Measurements from ENCODE around the gene CENPT.

DNA sequence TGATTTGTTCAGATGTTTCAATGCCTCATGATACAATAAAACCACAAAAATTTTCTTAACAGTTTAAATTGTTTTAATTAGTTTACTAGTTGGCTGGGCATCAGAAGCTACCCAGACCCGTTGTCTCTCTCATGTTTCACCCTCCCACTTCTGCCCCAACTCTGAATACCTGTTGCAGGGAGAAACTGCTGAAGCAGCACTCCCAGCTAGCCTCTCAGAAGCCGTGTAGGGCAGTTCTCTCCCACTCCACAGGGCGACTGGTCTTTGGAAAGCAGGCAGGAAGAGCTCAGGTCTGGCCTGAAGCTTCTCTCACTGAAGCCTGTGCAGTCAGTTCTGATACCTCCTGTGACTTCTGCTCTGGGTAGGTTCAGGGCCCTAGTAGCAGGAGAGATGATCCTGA lies 23.8 kb upstream of the CENPT start:
- TF ChIP-seq, protein P1, sequence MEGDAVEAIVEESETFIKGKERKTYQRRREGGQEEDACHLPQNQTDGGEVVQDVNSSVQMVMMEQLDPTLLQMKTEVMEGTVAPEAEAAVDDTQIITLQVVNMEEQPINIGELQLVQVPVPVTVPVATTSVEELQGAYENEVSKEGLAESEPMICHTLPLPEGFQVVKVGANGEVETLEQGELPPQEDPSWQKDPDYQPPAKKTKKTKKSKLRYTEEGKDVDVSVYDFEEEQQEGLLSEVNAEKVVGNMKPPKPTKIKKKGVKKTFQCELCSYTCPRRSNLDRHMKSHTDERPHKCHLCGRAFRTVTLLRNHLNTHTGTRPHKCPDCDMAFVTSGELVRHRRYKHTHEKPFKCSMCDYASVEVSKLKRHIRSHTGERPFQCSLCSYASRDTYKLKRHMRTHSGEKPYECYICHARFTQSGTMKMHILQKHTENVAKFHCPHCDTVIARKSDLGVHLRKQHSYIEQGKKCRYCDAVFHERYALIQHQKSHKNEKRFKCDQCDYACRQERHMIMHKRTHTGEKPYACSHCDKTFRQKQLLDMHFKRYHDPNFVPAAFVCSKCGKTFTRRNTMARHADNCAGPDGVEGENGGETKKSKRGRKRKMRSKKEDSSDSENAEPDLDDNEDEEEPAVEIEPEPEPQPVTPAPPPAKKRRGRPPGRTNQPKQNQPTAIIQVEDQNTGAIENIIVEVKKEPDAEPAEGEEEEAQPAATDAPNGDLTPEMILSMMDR (IDR thresholded peaks at IDR 0.05), result no peak
- TF ChIP-seq POLR2A (IDR thresholded peaks at IDR 0.05), result no peak

Measured in ovary (tissue), 3 donors.